NCI-H748 (cell line): ENCODE measurements around the gene PPM1H.

ENCODE experiments used
- DNase-seq: peaks from one replicate; lab custom pipeline; 2025; ENCODE audit not compliant: unreplicated experiment; lab: John Stamatoyannopoulos, UW

The PPM1H gene

GRCh38 chr12:62876938-62877548 lies 57.9 kb downstream of the PPM1H start:
- DNase-seq: no peak

- no peak for DNase-seq
Measured at GRCh38 chr12:62873826-62874448, 61.0 kb downstream of the PPM1H start.

GRCh38 chr12:62873116-62873825 lies 61.7 kb downstream of the PPM1H start:
- DNase-seq: no peak

GRCh38 chr12:62868820-62869219 lies 66.1 kb downstream of the PPM1H start:
- DNase-seq: no peak

GRCh38 chr12:62866451-62867082 lies 68.4 kb downstream of the PPM1H start:
- no peak for DNase-seq

GRCh38 chr12:62865937-62866336 lies 69.0 kb downstream of the PPM1H start:
- DNase-seq: no peak

- DNase-seq: no peak
Measured at GRCh38 chr12:62865065-62865464, 69.9 kb downstream of the PPM1H start.

- DNase-seq: no peak
Measured at GRCh38 chr12:62862259-62862881, 72.6 kb downstream of the PPM1H start.

- no peak for DNase-seq
Measured at GRCh38 chr12:62861586-62861985, 73.4 kb downstream of the PPM1H start.

- no peak for DNase-seq
Measured at GRCh38 chr12:62860501-62861411, 74.2 kb downstream of the PPM1H start.

GRCh38 chr12:62860020-62860419 lies 74.9 kb downstream of the PPM1H start:
- DNase-seq: no peak

GRCh38 chr12:62859321-62859737 lies 75.6 kb downstream of the PPM1H start:
- peak; percentile 21 for DNase-seq

GRCh38 chr12:62856454-62856853 lies 78.5 kb downstream of the PPM1H start:
- no peak for DNase-seq

- no peak for DNase-seq
Measured at GRCh38 chr12:62854024-62854423, 80.9 kb downstream of the PPM1H start.

- DNase-seq: no peak
Measured at GRCh38 chr12:62849398-62849797, 85.6 kb downstream of the PPM1H start.

GRCh38 chr12:62848418-62848817 lies 86.5 kb downstream of the PPM1H start:
- no peak for DNase-seq

- no peak for DNase-seq
Measured at GRCh38 chr12:62847709-62848108, 87.2 kb downstream of the PPM1H start.

GRCh38 chr12:62846491-62846890 lies 88.5 kb downstream of the PPM1H start:
- DNase-seq: no peak

GRCh38 chr12:62844915-62845314 lies 90.0 kb downstream of the PPM1H start:
- no peak for DNase-seq

GRCh38 chr12:62843716-62844115 lies 91.2 kb downstream of the PPM1H start:
- no peak for DNase-seq
